Liver (tissue), 9 donors: ENCODE data around the gene BCR. TPM values are rescaled to one million over a fixed set of nuclear protein-coding genes. Genes with fewer than 3 reads are reported as not detected.

Source experiments
- DNase-seq: peaks from one replicate; pipeline ENCODE4 v3.0.0-alpha.2; 2017; ENCODE audit warnings: low spot score
- H3K27ac ChIP-seq, 2 donors: one replicate each; pipeline ENCODE4 v1.7.0; 2013; ENCODE audit warnings: inconsistent platforms in 2 of 2, low read length in 2 of 2, control low read depth in 1 of 2, low read depth in 1 of 2, mild to moderate bottlenecking in 1 of 2
- H3K27me3 ChIP-seq, 4 donors: one replicate each; pipeline versions ENCODE4 v1.6.1 to v1.7.0; 2013; ENCODE audit warnings: low read length in 3 of 4, inconsistent platforms in 1 of 4, mild to moderate bottlenecking in 1 of 4, moderate library complexity in 1 of 4; ENCODE audit not compliant: control insufficient read depth in 4 of 4, insufficient read depth in 4 of 4
- H3K36me3 ChIP-seq, 4 donors: one replicate each; pipeline versions ENCODE4 v1.6.1 to v1.7.0; 2013; ENCODE audit warnings: low read length in 3 of 4, mild to moderate bottlenecking in 3 of 4, low read depth in 1 of 4, moderate library complexity in 1 of 4; ENCODE audit not compliant: control insufficient read depth in 4 of 4, insufficient read depth in 3 of 4
- H3K4me1 ChIP-seq, 4 donors: one replicate each; pipeline versions ENCODE4 v1.6.1 to v1.7.0; 2013; ENCODE audit warnings: low read length in 3 of 4, mild to moderate bottlenecking in 3 of 4, moderate library complexity in 1 of 4; ENCODE audit not compliant: control insufficient read depth in 4 of 4, insufficient read depth in 4 of 4
- H3K4me3 ChIP-seq, 3 donors: one replicate each; pipeline versions ENCODE4 v1.6.1 to v1.7.0; 2013; ENCODE audit warnings: low read length in 3 of 3, control low read depth in 1 of 3, low read depth in 1 of 3, mild to moderate bottlenecking in 1 of 3
- H3K9ac ChIP-seq, 2 donors: one replicate each; pipeline ENCODE4 v1.7.0; 2013; ENCODE audit warnings: low read length in 2 of 2, mild to moderate bottlenecking in 2 of 2, moderate library complexity in 2 of 2, control low read depth in 1 of 2, low read depth in 1 of 2
- H3K9me3 ChIP-seq, 4 donors: one replicate each; pipeline versions ENCODE4 v1.6.1 to v1.7.0; 2013; ENCODE audit warnings: low read length in 3 of 4; ENCODE audit not compliant: control insufficient read depth in 4 of 4
- CTCF ChIP-seq: fragments of 150-350 bp; IDR thresholded peaks from 2 replicates; pipeline ENCODE4 v1.5.1; 2017; ENCODE audit warnings: improper control_type of control experiment, low read depth, low read length; ENCODE audit not compliant: missing input control
- EGR1 ChIP-seq, 2 donors: IDR thresholded peaks; 2 replicates each; pipeline ENCODE4 v1.6.1; 2016 to 2018; ENCODE audit warnings: antibody characterized with exemption in 2 of 2, low read depth in 2 of 2
- FOXA1 ChIP-seq: IDR thresholded peaks from 2 replicates; pipeline ENCODE4 v1.6.1; 2016; ENCODE audit warnings: antibody characterized with exemption
- FOXA2 ChIP-seq: IDR thresholded peaks from 2 replicates; pipeline ENCODE4 v1.6.1; 2016; ENCODE audit warnings: antibody characterized with exemption
- GABPA ChIP-seq, 2 donors: IDR thresholded peaks in 1 of 2; conservative IDR thresholded peaks in 1 of 2; 2 replicates each; pipeline ENCODE4 v1.6.1; 2016; ENCODE audit warnings: antibody characterized with exemption in 2 of 2, mild to moderate bottlenecking in 1 of 2, moderate library complexity in 1 of 2
- HNF4G ChIP-seq: IDR thresholded peaks from 2 replicates; pipeline ENCODE4 v1.6.1; 2016; ENCODE audit warnings: antibody characterized with exemption
- JUND ChIP-seq, 2 donors: IDR thresholded peaks; 2 replicates each; pipeline ENCODE4 v1.6.1; 2016; ENCODE audit warnings: antibody characterized with exemption in 2 of 2
- MAX ChIP-seq: IDR thresholded peaks from 2 replicates; pipeline ENCODE4 v1.6.1; 2016; ENCODE audit warnings: antibody characterized with exemption
- NR2F2 ChIP-seq: IDR thresholded peaks from 2 replicates; pipeline ENCODE4 v1.6.1; 2016; ENCODE audit warnings: antibody characterized with exemption
- RAD21 ChIP-seq, 2 donors: IDR thresholded peaks; 2 replicates each; pipeline ENCODE4 v1.6.1; 2016; ENCODE audit warnings: antibody characterized with exemption in 2 of 2, mild to moderate bottlenecking in 2 of 2
- REST ChIP-seq: IDR thresholded peaks from 2 replicates; pipeline ENCODE4 v1.6.1; 2016; ENCODE audit warnings: antibody characterized with exemption, mild to moderate bottlenecking
- RXRA ChIP-seq, 2 donors: IDR thresholded peaks; 2 replicates each; pipeline ENCODE4 v1.6.1; 2017 to 2018; ENCODE audit warnings: antibody characterized with exemption in 2 of 2, mild to moderate bottlenecking in 1 of 2
- SP1 ChIP-seq: IDR thresholded peaks from 2 replicates; pipeline ENCODE4 v1.6.1; 2018; ENCODE audit warnings: antibody characterized with exemption, mild to moderate bottlenecking
- YY1 ChIP-seq: IDR thresholded peaks from 2 replicates; pipeline ENCODE4 v1.6.1; 2016; ENCODE audit warnings: antibody characterized with exemption, mild to moderate bottlenecking
- ZBTB33 ChIP-seq: IDR thresholded peaks from 2 replicates; pipeline ENCODE4 v1.6.1; 2016; ENCODE audit warnings: antibody characterized with exemption
- WGBS: extraction: QIAGEN DNeasy Blood & Tissue Kit; methylation state at CpG from one replicate; pipeline ENCODE4 v1.1.7; 2013; 5-methylcytosine and 5-hydroxymethylcytosine counted together
- polyA plus RNA-seq, 2 donors: library from polyadenylated mRNA; stranded (reverse) in 1 of 2; unstranded in 1 of 2; fragments of 200-250 nt in 1 of 2; fragments of >200 nt in 1 of 2; fragmentation: Nextera tagmentation in 1 of 2; extraction: Ambion mirVana in 1 of 2; gene quantifications; one replicate each; pipeline versions ENCODE4 v1.2.1 to v1.2.3, GENCODE V29; 2013 to 2015
- total RNA-seq, 2 donors: library from RNA; depleted of rRNA; stranded (reverse); fragments of >200 nt; gene quantifications; one replicate each; pipeline ENCODE4 v1.2.3, GENCODE V29; 2014
- donor health status: healthy.
- donor health status: healthy.
- donor health status: healthy.
- donor health status: healthy.
- donor health status: healthy.

Gene BCR
- total and polyA plus RNA-seq, 4 donors, result 7.4 to 35.6 (median 18.3) TPM

GRCh38 chr22:23279781-23280180 lies 99.5 kb downstream of the BCR start:
- H3K36me3 ChIP-seq, result peaks cover under 1 to 28% (median 2%) of the 10 kb centered on the region in 4 donors
- no peak overlapping the region for H3K9ac ChIP-seq
- peaks cover 0 to 10% (median 2%) of the 10 kb centered on the region in 4 donors for H3K4me1 ChIP-seq
- DNase-seq, result no peak
- H3K4me3 ChIP-seq, result no peak overlapping the region
- 77% methylated on average over 6 of the region's 6 CpGs for WGBS
- H3K27ac ChIP-seq, result no peak overlapping the region
- H3K9me3 ChIP-seq, result no peaks in the 10 kb centered on the region
- no peaks in the 10 kb centered on the region for H3K27me3 ChIP-seq
- TF ChIP-seq JUND (IDR thresholded peaks at IDR 0.05) (no peak), FOXA1 (no peak), ZBTB33 (no peak), HNF4G (no peak), YY1 (no peak), REST (no peak), FOXA2 (no peak), MAX (no peak), EGR1 (IDR thresholded peaks at IDR 0.05; ENCODE audit: low read depth in 2 of 2) (no peak), CTCF (no peak), GABPA (IDR thresholded peaks at IDR 0.05 in 1 of 2, conservative IDR thresholded peaks at IDR 0.05 in 1 of 2) (no peak)

GRCh38 chr22:23280356-23281052 lies 100.2 kb downstream of the BCR start:
- Histone ChIP-seq H3K4me3 (no peak overlapping the region), H3K27me3 (no peaks in the 10 kb centered on the region), H3K27ac (no peak overlapping the region), H3K36me3 (peaks cover 2 to 25% (median 4%) of the 10 kb centered on the region in 4 donors), H3K9ac (no peak overlapping the region), H3K9me3 (no peaks in the 10 kb centered on the region), H3K4me1 (peaks cover 0 to 10% (median 2%) of the 10 kb centered on the region in 4 donors)
- no peak for DNase-seq
- 96% methylated on average over 13 of the region's 13 CpGs for WGBS
- TF ChIP-seq REST, result no peak
- no peak for TF ChIP-seq SP1
- no peak for TF ChIP-seq YY1
- no peak for TF ChIP-seq NR2F2
- TF ChIP-seq RXRA (IDR thresholded peaks at IDR 0.05), result no peak
- TF ChIP-seq RAD21 (IDR thresholded peaks at IDR 0.05), result no peak
- no peak for TF ChIP-seq CTCF
